PFSK-1 (cell line): ENCODE measurements around the gene RAB31.

Source experiments
- FOXP2 ChIP-seq: optimal IDR thresholded peaks from 2 replicates; pipeline ENCODE3; 2011; ENCODE audit warnings: borderline replicate concordance, control low read depth, inconsistent platforms; ENCODE audit not compliant: insufficient read depth; ENCODE audit errors: extremely low read length, extremely low read depth
- POLR2AphosphoS5 ChIP-seq: IDR thresholded peaks from 2 replicates; pipeline ENCODE4 v1.6.1; 2012; ENCODE audit warnings: low read depth, mild to moderate bottlenecking, control low read depth, low read length, moderate library complexity
- SIN3A ChIP-seq: IDR thresholded peaks from 2 replicates; pipeline ENCODE4 v1.6.1; 2012; ENCODE audit warnings: mild to moderate bottlenecking, low read length, moderate library complexity, borderline replicate concordance; ENCODE audit not compliant: insufficient read depth
- TAF1 ChIP-seq: IDR thresholded peaks from 2 replicates; pipeline ENCODE4 v1.6.1; 2012; ENCODE audit warnings: low read length, control low read depth, borderline replicate concordance; ENCODE audit not compliant: insufficient read depth
- TF ChIP-seq, protein P1 (sequence below), 2 experiments: IDR thresholded peaks; 2 replicates each; pipeline versions ENCODE4 v1.6.1 to v1.8.0; 2011 to 2012; ENCODE audit warnings: low read depth in 2 of 2, low read length in 2 of 2, control low read depth in 1 of 2, inconsistent platforms in 1 of 2, mild to moderate bottlenecking in 1 of 2, moderate library complexity in 1 of 2; ENCODE audit not compliant: insufficient read depth in 1 of 2

DNA sequence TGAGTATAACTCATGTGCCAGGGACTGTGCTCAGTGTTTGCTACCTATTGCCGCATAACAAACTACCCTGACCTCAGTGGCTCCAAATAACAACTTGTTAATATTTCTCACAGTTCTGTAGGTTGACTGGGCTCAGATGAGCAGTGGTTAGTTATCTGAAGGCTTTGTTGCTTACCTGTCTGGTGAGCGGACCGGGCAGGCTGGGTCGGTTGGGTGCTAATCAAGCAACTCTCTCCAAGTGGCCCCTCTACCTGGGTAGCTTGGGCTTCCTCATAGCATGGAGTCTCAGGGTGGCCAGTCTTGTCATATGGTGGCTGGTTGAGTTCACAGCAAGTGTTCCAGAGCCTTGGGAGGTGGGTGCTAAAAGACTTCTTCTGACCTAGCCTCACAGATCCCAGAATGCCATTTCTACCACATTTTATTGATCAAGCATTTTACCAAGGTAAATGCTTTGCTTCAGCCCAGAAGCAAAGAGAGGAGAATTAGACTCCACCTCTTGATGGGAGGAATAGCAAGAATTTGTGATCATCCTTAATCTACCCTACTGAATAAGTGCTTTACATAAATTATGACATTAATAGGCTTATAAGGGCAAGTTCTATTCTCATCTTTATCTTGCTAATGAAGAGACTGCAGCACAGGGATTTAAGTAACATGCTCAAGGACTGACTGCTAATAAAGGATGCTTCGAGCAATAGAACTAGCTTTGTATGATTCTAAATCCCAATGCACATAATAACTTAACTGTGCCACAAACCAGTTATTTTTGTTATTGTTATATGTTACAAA lies 16.9 kb downstream of the RAB31 start:
- TF ChIP-seq TAF1 (no peak), SIN3A (no peak), POLR2AphosphoS5 (no peak), FOXP2 (no peak)
- TF ChIP-seq, protein P1, sequence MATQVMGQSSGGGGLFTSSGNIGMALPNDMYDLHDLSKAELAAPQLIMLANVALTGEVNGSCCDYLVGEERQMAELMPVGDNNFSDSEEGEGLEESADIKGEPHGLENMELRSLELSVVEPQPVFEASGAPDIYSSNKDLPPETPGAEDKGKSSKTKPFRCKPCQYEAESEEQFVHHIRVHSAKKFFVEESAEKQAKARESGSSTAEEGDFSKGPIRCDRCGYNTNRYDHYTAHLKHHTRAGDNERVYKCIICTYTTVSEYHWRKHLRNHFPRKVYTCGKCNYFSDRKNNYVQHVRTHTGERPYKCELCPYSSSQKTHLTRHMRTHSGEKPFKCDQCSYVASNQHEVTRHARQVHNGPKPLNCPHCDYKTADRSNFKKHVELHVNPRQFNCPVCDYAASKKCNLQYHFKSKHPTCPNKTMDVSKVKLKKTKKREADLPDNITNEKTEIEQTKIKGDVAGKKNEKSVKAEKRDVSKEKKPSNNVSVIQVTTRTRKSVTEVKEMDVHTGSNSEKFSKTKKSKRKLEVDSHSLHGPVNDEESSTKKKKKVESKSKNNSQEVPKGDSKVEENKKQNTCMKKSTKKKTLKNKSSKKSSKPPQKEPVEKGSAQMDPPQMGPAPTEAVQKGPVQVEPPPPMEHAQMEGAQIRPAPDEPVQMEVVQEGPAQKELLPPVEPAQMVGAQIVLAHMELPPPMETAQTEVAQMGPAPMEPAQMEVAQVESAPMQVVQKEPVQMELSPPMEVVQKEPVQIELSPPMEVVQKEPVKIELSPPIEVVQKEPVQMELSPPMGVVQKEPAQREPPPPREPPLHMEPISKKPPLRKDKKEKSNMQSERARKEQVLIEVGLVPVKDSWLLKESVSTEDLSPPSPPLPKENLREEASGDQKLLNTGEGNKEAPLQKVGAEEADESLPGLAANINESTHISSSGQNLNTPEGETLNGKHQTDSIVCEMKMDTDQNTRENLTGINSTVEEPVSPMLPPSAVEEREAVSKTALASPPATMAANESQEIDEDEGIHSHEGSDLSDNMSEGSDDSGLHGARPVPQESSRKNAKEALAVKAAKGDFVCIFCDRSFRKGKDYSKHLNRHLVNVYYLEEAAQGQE (IDR thresholded peaks at IDR 0.05; ENCODE audit: insufficient read depth in 1 of 2, low read depth in 2 of 2, low read length in 2 of 2): no peak
